HL-60/S4 treated with retinoic acid at 250 ng/mL for 4 days and 3 days (cell line): ENCODE results near the gene JMJD8.

Experiments
- in situ Hi-C: fragments of 300-500 bp; cut with MboI; formaldehyde crosslinking; loops from 2 replicates; pipeline ENCODE4 v1.7.0; 2022; ENCODE audit warnings: low sequenced_read_pairs

Gene JMJD8

DNA sequence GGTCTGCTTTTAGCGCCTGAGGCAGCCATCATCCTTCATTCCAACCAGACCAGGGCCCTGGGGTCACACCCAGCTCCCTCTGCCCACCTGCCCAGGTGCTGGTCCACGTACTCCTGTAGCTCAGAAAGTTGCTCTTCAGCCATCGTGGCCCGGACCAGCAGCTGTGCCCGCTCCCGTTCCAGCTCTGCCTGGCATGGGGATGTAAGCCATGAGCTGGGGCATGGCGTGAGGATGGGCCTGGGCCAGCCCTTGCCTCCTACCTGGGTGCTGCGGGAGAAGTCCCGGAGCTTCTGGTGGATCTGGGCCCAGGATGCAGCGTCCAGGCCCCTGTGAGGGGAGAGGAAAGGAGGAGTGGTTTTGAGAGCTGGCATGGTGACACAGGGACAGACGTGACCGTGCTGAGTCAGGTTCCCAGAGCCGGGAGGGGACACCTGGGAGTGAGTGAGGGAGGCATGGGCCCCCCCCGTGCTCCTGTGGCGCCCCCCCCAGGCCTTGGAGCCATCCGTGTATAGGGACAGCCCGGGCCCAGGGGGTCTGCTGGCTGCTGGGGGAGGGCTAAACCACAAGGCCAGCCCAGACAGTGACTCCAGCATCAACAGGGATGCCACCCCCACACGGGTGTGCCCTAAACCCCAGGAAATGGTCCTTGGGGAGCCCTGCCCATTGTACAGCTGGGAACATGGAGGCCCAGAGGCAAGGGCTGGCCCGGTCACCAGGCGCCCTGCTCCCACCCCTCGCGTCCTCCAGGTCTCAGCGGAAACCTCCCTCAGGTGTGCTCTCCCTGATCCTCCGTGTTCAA, 38.9 kb upstream of the JMJD8 start:
- in situ Hi-C loops, result loop anchor here (25.0 kb wide), 1 partner anchor 339 kb away; the partner anchor contains the start of gene SSTR5

DNA sequence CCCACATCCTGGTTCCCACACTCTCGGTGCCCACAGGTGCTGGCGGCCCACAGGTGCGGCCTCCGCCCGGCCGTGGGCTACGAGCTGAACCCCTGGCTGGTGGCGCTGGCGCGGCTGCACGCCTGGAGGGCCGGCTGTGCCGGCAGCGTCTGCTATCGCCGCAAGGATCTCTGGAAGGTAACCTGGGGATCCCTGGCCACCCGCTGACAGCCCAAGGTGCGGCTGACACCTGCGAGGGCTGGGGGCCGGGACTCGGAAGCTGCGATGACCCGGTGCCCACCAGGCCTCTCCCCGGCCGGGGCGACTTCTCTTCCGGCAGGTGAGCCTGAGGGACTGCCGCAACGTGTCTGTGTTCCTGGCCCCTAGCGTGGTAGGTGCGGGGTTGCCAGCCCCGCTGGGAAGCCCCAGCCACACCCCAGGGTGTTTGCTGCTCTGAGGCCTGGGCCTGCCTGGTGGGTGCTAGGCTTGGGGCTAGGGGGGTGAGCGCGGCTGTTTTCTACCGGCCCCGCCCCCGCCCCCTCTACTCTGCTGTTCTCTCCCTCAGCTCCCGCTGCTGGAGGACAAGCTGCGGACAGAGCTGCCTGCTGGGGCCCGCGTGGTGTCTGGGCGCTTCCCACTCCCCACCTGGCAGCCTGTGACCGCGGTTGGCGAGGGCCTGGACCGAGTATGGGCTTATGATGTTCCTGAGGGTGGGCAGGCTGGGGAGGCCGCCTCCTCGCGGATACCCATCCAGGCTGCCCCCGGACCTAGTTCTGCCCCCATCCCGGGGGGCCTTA, 37.8 kb upstream of the JMJD8 start:
- in situ Hi-C loops, result loop anchor here (25.0 kb wide), 1 partner anchor 340 kb away; the partner anchor contains the start of gene SSTR5

DNA sequence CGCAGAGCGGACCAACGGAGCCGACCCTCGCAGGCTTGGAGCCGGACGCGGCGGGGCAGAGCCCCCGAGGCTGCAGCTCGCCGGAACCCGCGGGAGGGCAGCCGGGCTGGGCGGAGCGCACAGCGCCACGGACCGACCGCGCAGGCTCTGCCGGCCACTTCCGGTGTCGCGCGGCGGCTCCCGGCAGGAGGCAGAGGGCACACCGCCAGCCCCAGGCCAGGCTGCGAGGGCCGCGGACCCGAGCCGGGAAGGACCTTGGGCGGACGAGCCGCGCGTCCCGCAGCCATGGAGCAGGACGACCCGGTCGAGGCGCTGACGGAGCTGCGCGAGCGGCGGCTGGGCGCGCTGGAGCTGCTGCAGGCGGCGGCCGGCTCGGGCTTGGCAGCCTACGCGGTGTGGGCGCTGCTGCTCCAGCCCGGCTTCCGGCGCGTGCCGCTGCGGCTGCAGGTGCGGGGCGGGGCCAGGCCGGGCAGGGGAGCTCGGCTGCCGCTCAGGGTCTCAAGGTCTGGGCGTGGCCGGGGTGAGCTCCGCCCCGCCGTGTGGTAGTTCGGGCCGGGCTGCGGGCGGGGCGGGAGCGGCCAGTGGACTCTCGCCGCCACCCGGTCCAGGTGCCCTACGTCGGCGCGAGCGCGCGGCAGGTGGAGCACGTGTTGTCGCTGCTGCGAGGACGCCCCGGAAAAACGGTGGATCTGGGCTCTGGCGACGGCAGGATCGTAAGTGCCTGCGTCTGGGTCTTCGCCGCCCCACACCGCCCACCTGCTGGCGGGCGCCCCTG, 37.0 kb upstream of the JMJD8 start, which contains the start of gene ANTKMT:
ANTKMT (plus strand) TSS at position 157 of the 775 bp plus-strand sequence; CDS start at position 286, 129 bp downstream.
- in situ Hi-C loops, result loop anchor here (25.0 kb wide), 1 partner anchor 341 kb away; the partner anchor contains the start of gene SSTR5

DNA sequence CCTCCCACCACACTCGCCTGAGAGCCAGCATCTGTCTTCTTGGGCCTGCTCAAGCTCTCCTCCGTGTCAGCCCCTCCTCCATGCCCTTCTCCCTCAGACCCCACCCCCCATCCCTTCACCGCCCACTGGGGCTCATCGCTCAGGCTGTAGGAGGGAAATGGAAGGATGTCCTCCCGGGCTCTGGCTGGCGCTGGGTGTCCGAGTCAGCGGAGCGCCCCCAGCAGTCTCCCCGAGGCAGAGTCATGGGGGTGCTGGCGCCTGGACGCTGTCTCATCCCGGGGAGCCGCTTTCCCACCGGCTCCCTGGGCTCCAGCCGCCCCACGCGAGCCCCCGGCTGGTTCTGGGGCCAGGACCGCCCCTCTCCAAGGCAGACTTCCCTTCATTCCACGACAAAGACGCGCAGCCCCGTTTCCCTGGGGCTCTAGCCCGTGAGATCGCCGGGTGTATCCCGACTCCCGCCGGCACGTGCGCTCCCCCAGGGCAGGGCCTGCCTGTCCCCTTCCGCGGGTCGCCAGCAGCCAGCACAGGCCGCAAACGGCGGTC, 36.4 kb upstream of the JMJD8 start:
- in situ Hi-C loops, result loop anchor here (25.0 kb wide), 1 partner anchor 342 kb away; the partner anchor contains the start of gene SSTR5

DNA sequence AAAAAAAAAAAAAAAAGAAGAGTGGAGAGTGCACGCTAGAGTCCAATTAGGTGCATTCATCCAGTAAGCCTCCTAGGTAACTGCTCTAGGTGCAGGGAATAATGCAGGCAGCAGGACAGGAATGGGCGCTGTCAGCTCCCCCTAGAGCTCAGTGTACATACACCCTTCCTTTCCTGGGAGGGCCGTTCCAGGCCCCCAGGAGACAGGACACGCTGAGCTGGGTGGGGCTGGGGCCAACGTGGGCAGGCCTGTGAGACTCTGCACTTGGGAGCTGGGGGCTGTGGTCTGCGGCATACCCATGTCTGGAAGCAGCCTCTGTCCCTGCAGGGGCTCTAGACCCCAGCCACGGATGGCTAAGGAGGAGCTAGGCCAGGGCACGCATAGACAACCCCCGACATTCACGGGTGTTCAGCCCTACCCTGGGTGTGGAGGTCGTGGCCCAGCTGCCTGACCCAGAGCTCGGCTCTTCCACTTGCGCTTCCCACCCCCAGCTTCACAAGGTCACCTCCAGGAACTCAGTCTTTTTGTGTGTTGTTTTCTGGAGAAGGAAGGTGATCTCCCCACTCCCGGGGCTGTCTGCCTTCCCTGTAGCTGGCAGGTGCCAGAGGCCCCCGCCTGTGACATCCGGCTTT, 35.8 kb upstream of the JMJD8 start:
- in situ Hi-C loops, result loop anchor here (25.0 kb wide), 1 partner anchor 342 kb away; the partner anchor contains the start of gene SSTR5

DNA sequence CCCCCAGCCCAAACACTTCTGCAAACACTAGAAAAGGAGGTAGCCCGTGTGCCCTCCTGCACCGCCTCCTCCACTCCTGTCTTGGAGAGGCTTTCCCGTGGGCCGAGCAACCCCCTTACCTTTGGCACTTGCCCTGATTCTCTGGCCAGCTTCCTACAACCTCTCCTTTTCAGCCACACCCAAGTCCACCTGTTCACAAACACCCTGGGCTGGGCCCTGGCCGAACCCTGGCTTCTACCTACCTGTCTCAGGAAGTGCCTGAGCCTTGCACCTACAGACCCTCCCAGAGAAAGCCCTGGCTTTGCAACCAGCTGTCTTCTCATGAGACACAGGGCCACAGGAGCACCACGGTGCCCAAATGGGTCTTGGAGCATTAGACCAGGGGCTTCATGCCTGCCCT, 34.8 kb upstream of the JMJD8 start:
- in situ Hi-C loops, result loop anchor here (25.0 kb wide), 1 partner anchor 343 kb away; the partner anchor contains the start of gene SSTR5

DNA sequence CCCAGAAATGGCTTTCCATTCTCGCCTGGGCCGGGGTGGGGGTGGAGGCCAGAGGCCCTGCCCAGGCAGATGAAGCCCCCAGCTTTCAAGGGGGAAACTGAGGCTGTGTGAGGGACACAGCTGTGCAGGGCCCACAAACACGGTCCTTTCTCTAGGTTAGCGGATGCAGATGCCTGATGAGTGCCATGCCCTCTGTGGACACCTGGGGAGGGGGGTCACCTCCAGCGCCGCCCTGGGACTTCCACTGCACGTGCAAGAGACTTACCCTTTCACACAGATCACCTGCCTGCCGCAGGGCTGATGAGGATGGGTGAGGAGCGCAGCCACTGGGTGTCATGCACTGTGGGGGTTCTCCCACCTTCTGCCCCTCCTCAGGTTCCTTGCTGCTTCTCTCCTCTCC, 34.3 kb upstream of the JMJD8 start:
- in situ Hi-C loops, result loop anchor here (25.0 kb wide), 1 partner anchor 344 kb away; the partner anchor contains the start of gene SSTR5

DNA sequence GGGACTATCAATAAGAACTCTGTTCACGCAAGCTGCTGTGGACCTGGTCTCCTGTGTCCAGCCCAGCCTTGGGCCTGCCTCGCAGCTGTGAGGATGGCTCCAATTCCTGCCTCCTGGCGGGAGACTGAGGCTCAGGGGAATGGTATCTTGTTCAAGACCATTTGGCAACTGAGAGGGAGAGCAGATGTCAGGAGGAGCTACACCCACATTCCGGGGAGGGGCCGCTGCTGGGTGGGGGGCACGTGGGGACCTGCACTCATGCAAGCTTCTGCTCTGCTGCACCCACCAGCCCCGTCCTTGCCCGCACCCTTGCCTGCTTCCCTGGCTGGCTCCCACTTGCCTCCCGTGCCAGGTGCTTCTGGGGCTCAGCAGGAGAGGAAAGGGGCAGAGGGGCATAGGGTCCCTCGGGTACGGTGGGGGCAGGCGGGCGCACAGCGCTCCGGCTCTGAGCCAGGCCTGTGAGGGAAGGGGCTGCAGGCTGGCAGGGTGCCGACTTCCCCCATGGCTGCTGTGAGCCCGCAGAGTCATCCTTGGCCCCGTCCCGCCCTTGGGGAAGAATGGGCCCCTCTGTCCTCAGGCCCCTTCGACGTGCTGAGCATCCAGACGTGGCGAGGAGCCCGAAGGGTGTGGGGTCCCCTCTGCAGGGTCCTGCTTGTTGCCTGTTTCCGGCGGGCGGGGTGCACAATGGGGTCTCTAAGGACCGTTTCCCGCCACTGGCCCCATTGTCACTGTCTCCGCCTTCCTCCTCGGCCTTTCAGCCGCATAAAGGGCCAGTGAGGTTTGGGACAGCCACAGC, 33.5 kb upstream of the JMJD8 start:
- in situ Hi-C loops, result loop anchor here (25.0 kb wide), 1 partner anchor 345 kb away; the partner anchor contains the start of gene SSTR5

DNA sequence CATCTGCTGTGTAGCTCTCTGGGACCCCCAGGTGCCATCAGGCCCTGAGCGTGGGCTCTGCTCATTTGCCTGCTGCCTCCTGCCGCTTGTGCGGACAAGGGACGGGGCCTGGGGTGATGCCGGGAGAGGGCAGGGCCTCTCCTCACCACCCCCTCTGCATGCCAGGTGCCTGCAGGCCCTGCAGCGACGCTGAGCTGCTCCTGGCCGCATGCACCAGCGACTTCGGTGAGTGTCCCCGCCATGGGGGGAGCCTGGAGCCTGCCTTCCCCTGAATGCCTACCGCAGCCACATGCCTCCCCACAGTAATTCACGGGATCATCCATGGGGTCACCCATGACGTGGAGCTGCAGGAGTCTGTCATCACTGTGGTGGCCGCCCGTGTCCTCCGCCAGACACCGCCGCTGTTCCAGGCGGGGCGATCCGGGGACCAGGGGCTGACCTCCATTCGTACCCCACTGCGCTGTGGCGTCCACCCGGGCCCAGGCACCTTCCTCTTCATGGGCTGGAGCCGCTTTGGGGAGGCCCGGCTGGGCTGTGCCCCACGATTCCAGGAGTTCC, 32.7 kb upstream of the JMJD8 start:
- in situ Hi-C loops, result loop anchor here (25.0 kb wide), 1 partner anchor 345 kb away; the partner anchor contains the start of gene SSTR5

DNA sequence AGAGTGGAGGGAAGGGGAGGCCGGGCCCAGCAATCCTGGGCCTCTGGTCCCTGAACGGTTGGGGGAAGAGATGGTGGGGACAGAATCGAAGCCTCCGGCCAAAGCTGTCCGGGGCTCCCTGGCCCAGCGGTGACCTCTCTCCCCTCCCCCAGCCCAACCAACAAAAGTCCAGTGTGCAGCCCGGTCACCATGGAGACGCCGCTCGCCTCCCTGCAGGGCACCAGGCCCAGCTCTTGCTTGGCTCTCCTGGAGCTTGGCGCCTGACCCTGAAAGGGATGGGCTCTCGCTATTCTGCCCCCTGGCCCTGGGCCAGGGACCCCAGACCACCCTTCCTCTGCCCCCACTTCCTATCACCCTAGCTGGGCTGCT, 32.0 kb upstream of the JMJD8 start:
- in situ Hi-C loops, result loop anchor here (25.0 kb wide), 1 partner anchor 346 kb away; the partner anchor contains the start of gene SSTR5

DNA sequence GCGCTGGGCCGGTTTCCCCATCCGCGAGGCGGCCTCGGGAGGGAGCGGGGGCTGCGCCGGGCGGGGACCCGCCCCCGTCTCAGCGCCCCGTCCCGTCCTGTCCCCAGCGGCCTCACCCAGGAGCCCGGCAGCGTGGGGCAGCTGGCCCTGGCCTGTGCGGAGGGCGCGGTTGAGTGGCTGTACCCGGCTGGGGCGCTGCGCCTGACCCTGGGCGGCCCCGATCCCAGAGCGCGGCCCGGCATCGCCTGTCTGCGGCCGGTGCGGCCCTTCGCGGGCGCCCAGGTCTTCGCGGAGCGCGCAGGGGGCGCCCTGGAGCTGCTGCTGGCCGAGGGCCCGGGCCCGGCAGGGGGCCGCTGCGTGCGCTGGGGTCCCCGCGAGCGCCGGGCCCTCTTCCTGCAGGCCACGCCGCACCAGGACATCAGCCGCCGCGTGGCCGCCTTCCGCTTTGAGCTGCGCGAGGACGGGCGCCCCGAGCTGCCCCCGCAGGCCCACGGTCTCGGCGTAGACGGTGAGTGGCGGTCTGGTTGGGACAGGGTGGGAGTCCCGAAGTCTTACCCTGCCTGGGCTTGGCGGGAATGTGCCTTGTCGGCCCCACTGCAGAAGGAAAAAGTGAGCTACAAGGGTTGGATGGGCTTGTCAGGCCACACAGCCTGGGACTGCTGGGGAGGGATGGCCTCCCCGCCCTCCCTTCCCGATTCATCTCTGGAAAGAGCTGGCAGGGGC, 31.5 kb upstream of the JMJD8 start:
- in situ Hi-C loops, result loop anchor here (25.0 kb wide), 1 partner anchor 347 kb away; the partner anchor contains the start of gene SSTR5

DNA sequence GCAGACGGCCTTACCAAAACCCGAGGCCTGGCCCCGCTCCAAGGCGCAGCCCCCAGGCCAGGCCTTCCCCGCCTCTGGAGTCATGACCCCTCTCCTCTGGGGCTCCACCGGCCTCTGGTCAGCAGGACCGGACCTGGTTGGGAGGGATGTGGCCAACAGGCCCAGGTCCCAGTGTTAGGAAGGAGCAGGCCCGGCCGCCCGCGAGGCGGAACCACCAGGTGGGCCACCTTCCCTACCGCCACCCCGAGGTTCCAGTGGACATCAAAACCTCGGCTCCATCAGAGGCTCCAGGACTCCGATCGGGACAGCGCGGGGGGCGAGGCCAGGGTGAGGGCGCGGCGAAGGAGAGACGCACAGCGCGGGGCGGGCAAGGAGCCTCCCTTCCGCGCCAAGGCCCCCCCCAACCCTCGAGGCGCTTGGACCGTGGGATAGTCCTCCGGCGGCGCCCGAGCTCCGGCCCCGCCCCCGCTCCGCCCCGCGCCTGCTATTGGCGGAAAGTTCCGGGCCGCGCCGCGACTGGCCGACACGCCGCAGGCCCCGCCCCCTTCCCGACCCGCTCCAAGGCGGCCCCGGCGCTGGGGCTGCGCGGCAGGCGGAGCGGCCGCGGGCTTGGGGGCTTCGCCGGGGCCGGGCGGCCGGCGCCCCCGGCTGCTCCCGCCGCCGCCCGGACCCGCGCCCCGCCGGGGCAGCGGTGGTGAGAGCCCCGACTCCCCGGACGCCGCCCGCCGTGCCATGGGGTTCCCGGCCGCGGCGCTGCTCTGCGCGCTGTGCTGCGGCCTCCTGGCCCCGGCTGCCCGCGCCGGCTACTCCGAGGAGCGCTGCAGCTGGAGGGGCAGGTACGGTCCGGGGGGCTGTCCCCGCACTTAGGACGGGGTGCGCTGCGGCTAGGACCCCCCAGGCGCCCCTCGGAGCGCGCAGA, 30.7 kb upstream of the JMJD8 start, which contains the start of gene METRN:
METRN (plus strand) TSS at position 561 of the 919 bp plus-strand sequence; CDS start at position 733, 172 bp downstream.
- in situ Hi-C loops, result loop anchor here (25.0 kb wide), 1 partner anchor 347 kb away; the partner anchor contains the start of gene SSTR5

DNA sequence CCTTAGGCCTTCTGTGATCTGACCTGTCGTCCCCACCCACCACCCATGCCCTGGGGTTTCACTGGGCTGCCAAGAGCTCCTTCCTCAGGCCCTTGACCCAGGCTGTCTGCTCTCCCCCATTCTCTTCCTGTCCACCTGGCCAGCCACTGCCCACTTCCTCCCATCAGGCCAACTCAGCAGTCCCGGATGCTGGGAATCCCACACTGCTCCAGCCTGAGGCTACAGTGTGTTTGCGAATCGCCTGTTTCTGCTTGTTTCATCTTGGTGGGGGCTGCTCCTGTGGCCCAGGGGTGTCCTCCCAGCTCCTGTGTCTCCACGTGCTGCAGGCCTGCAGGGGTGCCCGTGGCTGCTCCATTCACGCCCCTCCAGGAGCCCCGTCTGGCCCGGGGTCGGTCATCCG, 29.9 kb upstream of the JMJD8 start:
- in situ Hi-C loops, result loop anchor here (25.0 kb wide), 1 partner anchor 348 kb away; the partner anchor contains the start of gene SSTR5

DNA sequence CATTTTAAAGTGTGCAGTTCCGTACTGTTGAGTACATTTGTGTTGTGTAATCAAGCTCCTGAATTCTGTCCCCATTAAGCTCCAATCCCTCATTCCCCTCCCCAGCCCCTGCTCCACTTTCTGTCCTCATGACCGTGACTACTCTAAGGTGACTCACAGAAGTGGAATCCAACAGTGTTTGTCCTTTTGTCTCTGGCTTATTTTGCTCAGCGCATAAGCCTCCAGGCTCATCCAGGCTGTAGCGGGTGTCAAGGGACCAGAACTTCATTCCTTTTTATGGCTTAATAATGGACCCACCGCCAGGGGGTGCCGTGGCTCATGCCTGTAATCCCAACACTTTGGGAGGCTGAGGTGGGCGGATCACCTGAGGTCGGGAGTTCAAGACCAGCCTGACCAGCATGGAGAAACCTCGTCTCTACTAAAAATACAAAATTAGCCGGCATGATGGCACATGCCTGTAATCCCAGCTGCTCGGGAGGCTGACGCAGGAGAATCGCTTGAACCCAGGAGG, 28.7 kb upstream of the JMJD8 start:
- in situ Hi-C loops, result loop anchor here (25.0 kb wide), 1 partner anchor 350 kb away; the partner anchor contains the start of gene SSTR5

DNA sequence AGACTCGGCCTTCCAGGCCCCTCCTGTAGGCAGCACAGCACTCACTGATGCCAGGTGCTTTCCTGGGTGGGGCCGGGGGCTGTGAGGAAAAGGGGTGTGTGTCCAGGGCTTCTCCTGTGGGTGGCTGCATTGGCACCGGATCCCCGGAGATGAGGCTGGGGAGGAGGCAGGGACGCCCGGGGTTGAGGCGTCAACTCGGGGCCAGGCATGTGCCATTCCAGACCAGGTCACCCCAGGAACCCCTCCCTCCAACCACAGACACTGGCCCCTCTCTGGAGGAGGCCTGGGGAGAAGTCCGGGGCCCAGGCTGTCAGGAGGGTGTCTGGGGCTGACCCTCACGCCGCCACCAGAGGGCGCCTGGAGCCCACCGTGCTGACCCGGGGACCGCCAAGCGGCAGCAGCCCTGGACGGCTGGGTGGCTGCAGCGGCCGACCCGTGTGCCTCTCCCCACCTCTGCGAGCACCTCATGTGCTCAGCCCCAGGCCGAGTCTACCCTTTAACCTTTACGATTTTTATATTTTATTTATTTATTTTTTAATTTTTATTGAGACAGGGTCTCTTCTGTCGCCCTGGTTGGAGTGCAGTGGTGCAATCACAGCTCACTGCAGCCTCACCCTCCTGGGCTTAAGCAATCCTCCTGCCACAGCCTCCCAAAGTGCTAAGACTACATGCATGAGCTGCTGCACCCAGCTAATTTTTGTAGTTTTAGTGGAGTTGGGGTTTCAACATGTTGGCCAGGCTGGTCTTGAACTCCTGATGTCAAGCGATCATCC, 27.6 kb upstream of the JMJD8 start:
- in situ Hi-C loops, result loop anchor here (25.0 kb wide), 1 partner anchor 351 kb away; the partner anchor contains the start of gene SSTR5
